Peyer's patch (tissue), 4 donors: ENCODE results near the gene RAB1B.

Source experiments
- POLR2A ChIP-seq, 2 donors: fragments of 450-650 bp; IDR thresholded peaks; one replicate each; pipeline ENCODE4 v1.5.1; 2017; ENCODE audit warnings: antibody characterized with exemption in 2 of 2, mild to moderate bottlenecking in 2 of 2, moderate library complexity in 2 of 2
- TF ChIP-seq, protein P1 (sequence below), 6 experiments: fragments of 450-650 bp in 4 of 6; fragments of 200-600 bp in 2 of 6; sonication (generic) in 1 of 6; IDR thresholded peaks; one replicate each; pipeline ENCODE4 v1.5.1; 2017 to 2019; ENCODE audit warnings: antibody characterized with exemption in 6 of 6, mild to moderate bottlenecking in 3 of 6, moderate library complexity in 1 of 6

DNA sequence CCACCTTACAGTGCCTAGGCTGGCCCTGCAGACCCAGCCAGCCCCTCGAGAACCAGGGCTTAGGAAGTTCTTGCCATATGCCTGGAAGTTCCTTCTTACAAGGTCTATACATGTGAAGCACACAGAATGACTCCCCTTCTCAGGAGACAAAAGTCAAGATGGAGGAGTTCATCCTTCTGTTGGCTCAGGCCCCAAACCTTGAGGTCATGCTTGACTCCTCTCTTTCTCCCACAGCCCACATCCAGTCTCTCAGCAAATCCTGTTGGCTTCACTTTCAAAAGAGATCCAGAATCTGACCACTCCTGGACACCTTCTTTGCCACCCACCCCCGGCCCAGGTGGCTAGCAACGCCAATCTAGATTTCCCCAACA, 50.1 kb downstream of the RAB1B start:
- TF ChIP-seq, protein P1, sequence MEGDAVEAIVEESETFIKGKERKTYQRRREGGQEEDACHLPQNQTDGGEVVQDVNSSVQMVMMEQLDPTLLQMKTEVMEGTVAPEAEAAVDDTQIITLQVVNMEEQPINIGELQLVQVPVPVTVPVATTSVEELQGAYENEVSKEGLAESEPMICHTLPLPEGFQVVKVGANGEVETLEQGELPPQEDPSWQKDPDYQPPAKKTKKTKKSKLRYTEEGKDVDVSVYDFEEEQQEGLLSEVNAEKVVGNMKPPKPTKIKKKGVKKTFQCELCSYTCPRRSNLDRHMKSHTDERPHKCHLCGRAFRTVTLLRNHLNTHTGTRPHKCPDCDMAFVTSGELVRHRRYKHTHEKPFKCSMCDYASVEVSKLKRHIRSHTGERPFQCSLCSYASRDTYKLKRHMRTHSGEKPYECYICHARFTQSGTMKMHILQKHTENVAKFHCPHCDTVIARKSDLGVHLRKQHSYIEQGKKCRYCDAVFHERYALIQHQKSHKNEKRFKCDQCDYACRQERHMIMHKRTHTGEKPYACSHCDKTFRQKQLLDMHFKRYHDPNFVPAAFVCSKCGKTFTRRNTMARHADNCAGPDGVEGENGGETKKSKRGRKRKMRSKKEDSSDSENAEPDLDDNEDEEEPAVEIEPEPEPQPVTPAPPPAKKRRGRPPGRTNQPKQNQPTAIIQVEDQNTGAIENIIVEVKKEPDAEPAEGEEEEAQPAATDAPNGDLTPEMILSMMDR (IDR thresholded peaks at IDR 0.05) = no peak
- no peak for TF ChIP-seq POLR2A (IDR thresholded peaks at IDR 0.05)
